ENCODE measurements around the gene SALL2. TPM values are rescaled to one million over a fixed set of nuclear protein-coding genes. Genes with fewer than 3 reads are reported as not detected.

The SALL2 gene
- total RNA-seq, 4 donors from 2014 or later, result 3.0 to 15.6 (median 4.4) TPM

- H3K4me1 ChIP-seq, result peaks cover 25% of the 10 kb centered on the region
- WGBS, result 36% methylated on average over 10 of the region's 10 CpGs
- H3K9me3 ChIP-seq, result no peaks in the 10 kb centered on the region
- no peak for TF ChIP-seq CTCF (IDR thresholded peaks at IDR 0.05)
- TF ChIP-seq POLR2A (IDR thresholded peaks at IDR 0.05), result no peak
- TF ChIP-seq POLR2AphosphoS5 (IDR thresholded peaks at IDR 0.05), result no peak
- TF ChIP-seq EP300 (IDR thresholded peaks at IDR 0.05), result no peak
- no peaks in the 10 kb centered on the region for H3K27me3 ChIP-seq
- no peak for DNase-seq (ENCODE audit: low spot score in 2 of 2)
- H3K36me3 ChIP-seq, result peaks cover 19% of the 10 kb centered on the region
- peak overlapping the region; percentile 79 for H3K4me3 ChIP-seq
- peak overlapping the region; percentile 91 for H3K27ac ChIP-seq
Observed at GRCh38 chr14:21475767-21476522, 50.2 kb downstream of the SALL2 start.

Other genes starting within 250 kb of the SALL2 start
- not detected for gene RPGRIP1, start 246.3 kb downstream of the SALL2 start, total RNA-seq
- gene SUPT16H, start 142.3 kb downstream of the SALL2 start, total RNA-seq, result 10 to 100 TPM; 41.9 to 64.5 (median 50.1) TPM
- 100 to 1,000 TPM in 2 of 4 donors, 10 to 100 TPM in 2; 67.3 to 122 (median 101) TPM for gene CHD8, start 70.2 kb downstream of the SALL2 start, total RNA-seq
- gene RAB2B, start 49.4 kb downstream of the SALL2 start, total RNA-seq, result 10 to 100 TPM; 20.2 to 24.9 (median 21.5) TPM
- gene TOX4, start 49.2 kb downstream of the SALL2 start, total RNA-seq, result 10 to 100 TPM; 70.1 to 80.5 (median 77.9) TPM
- 100 to 1,000 TPM in 1 of 4 donors, 10 to 100 TPM in 3; 38.9 to 125 (median 44.8) TPM for gene METTL3, start 15.0 kb downstream of the SALL2 start, total RNA-seq
- not detected for gene OR10G3, start 53.7 kb upstream of the SALL2 start, total RNA-seq
- not detected for gene OR10G2, start 108.6 kb upstream of the SALL2 start, total RNA-seq
- not detected for gene OR4E2, start 127.5 kb upstream of the SALL2 start, total RNA-seq
- gene OR4E1, start 147.5 kb upstream of the SALL2 start, total RNA-seq, result not detected